ENCODE results near the gene IMP3. TPM values are rescaled to one million over a fixed set of nuclear protein-coding genes. Genes with fewer than 3 reads are reported as not detected.

IMP3 gene
- total RNA-seq, 1 experiment from 2014 or later = 79.9 TPM

DNA sequence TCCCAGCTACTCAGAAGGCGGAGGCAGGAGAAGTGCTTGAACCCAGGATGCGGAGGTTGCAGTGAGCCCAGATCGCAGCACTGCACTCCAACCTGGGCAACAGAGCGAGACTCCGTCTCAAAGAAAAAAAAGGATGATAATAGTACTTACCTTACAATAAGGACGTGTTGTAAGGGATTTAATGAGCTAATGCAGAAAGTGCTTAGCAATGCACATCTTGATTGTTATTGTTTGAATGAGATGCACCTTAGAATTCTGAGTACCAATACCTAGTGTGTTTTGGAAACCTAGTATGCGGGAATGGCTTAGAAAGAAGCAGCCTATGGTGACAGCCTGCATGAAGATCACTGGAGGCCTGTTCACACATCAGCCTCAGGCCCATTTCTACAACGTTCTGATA is 34.0 kb downstream of the IMP3 start:
- CTCF ChIA-PET = no interaction called here
- no peak for ATAC-seq
- RAD21 ChIA-PET (ENCODE audit: low non-redundant PET in 1 of 2, low total read pairs in 2 of 2, uncharacterized antibody in 2 of 2, unreplicated experiment in 2 of 2) = no interaction called here

DNA sequence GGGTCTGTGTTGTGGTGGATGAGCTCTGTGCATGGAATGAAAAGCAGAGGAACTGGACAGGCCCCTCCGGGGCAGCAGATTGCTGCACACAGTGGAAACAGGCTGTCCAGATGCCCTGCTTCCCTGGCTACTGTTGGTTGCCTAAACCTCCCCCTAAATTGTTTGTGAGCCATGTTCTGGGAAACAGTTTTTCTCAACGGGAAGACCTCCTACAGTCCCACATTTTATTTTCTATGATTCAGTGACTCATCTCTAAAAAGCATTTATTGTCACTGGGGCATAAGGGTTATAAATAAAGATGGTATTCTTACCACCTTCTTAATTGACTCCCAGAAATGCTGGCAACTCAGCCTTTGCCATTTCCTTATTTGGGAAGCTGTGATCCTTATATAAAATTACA is 40.6 kb downstream of the IMP3 start:
- Histone ChIP-seq H3K9me3 (ENCODE audit: control insufficient read depth in 1 of 2, insufficient read depth in 1 of 2, low read depth in 1 of 2, low read length in 2 of 2) (no peaks in the 10 kb centered on the region), H3K4me3 (replicated peaks in 1 of 2; ENCODE audit: low read depth in 1 of 2, low read length in 2 of 2) (no peak overlapping the region), H3K4me1 (ENCODE audit: control insufficient read depth in 1 of 2, insufficient read depth in 2 of 2, low read length in 2 of 2) (no peaks in the 10 kb centered on the region), H4K20me1 (ENCODE audit: insufficient read depth) (no peaks in the 10 kb centered on the region), H3K27ac (ENCODE audit: low read depth, low read length) (no peak overlapping the region), H3K9ac (ENCODE audit: low read length) (no peak overlapping the region), H3K36me3 (ENCODE audit: control insufficient read depth in 1 of 2, insufficient read depth in 2 of 2, low read length in 2 of 2) (peaks cover 0 to 15% of the 10 kb centered on the region in 2 experiments; a peak in 2 of 4 replicates), H3K4me2 (ENCODE audit: low read length) (no peak overlapping the region), H3K9me2 (ENCODE audit: insufficient read depth) (no peaks in the 10 kb centered on the region), H2AFZ (ENCODE audit: low read depth, low read length, poor library complexity, severe bottlenecking) (no peak overlapping the region), H3K27me3 (ENCODE audit: insufficient read depth, low read length) (no peaks in the 10 kb centered on the region), H3K79me2 (ENCODE audit: insufficient read depth, low read length) (no peaks in the 10 kb centered on the region)
- DNase-seq (ENCODE audit: low read depth, low spot score) (no peak), ATAC-seq (no peak)
- BruUV-seq (replicated peaks) = no TSS peak
- intact Hi-C loops (cut with micrococcal nuclease) = no loop called here
- ChIA-PET RAD21 (ENCODE audit: low non-redundant PET in 1 of 2, low total read pairs in 2 of 2, uncharacterized antibody in 2 of 2, unreplicated experiment in 2 of 2) (no interaction called here), CTCF (no interaction called here), POLR2A (no interaction called here)
- TF ChIP-seq TCF7L2 (IDR thresholded peaks at IDR 0.05; ENCODE audit: borderline replicate concordance, extremely low read depth, insufficient read depth, insufficient read length) = no peak
- no peak for TF ChIP-seq SP1 (IDR thresholded peaks at IDR 0.05; ENCODE audit: low read depth)
- no peak for TF ChIP-seq ZFX (IDR thresholded peaks at IDR 0.05)
- no peak for TF ChIP-seq SIN3A (IDR thresholded peaks at IDR 0.05; ENCODE audit: low read depth)
- no peak for TF ChIP-seq JUND (IDR thresholded peaks at IDR 0.05)
- TF ChIP-seq RAD21 (IDR thresholded peaks at IDR 0.05; ENCODE audit: low read depth) = no peak
- TF ChIP-seq FOSL1 (IDR thresholded peaks at IDR 0.05; ENCODE audit: low read depth) = no peak
- no peak for TF ChIP-seq EZH2 (IDR thresholded peaks at IDR 0.05)
- no peak for TF ChIP-seq POLR2AphosphoS5 (IDR thresholded peaks at IDR 0.05; ENCODE audit: low read depth, low read length)
- no peak for TF ChIP-seq SRF (IDR thresholded peaks at IDR 0.05; ENCODE audit: low read depth)
- TF ChIP-seq ATF3 (IDR thresholded peaks at IDR 0.05) = no peak
- TF ChIP-seq, protein P1, sequence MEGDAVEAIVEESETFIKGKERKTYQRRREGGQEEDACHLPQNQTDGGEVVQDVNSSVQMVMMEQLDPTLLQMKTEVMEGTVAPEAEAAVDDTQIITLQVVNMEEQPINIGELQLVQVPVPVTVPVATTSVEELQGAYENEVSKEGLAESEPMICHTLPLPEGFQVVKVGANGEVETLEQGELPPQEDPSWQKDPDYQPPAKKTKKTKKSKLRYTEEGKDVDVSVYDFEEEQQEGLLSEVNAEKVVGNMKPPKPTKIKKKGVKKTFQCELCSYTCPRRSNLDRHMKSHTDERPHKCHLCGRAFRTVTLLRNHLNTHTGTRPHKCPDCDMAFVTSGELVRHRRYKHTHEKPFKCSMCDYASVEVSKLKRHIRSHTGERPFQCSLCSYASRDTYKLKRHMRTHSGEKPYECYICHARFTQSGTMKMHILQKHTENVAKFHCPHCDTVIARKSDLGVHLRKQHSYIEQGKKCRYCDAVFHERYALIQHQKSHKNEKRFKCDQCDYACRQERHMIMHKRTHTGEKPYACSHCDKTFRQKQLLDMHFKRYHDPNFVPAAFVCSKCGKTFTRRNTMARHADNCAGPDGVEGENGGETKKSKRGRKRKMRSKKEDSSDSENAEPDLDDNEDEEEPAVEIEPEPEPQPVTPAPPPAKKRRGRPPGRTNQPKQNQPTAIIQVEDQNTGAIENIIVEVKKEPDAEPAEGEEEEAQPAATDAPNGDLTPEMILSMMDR (IDR thresholded peaks at IDR 0.05 in 2 of 3, conservative IDR thresholded peaks at IDR 0.05 in 1 of 3; ENCODE audit: borderline replicate concordance in 1 of 3, insufficient read depth in 1 of 3, low read depth in 2 of 3, low read length in 2 of 3) = no peak
- TF ChIP-seq EZH2phosphoT487 (IDR thresholded peaks at IDR 0.05; ENCODE audit: borderline replicate concordance) = no peak
- TF ChIP-seq, protein P2, sequence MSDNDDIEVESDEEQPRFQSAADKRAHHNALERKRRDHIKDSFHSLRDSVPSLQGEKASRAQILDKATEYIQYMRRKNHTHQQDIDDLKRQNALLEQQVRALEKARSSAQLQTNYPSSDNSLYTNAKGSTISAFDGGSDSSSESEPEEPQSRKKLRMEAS (IDR thresholded peaks at IDR 0.05) = no peak

More for the DNA sequence above, 34.0 kb downstream of the IMP3 start:
- no peak overlapping the region for H3K27ac ChIP-seq (ENCODE audit: low read depth, low read length)
- DNase-seq (ENCODE audit: low read depth, low spot score) = no peak
- no peak overlapping the region for H2AFZ ChIP-seq (ENCODE audit: low read depth, low read length, poor library complexity, severe bottlenecking)
- no TSS peak for BruUV-seq (replicated peaks)
- H3K9me2 ChIP-seq (ENCODE audit: insufficient read depth) = no peaks in the 10 kb centered on the region
- H3K4me1 ChIP-seq (ENCODE audit: control insufficient read depth in 1 of 2, insufficient read depth in 2 of 2, low read length in 2 of 2) = no peaks in the 10 kb centered on the region
- no peaks in the 10 kb centered on the region for H3K27me3 ChIP-seq (ENCODE audit: insufficient read depth, low read length)
- H3K9ac ChIP-seq (ENCODE audit: low read length) = no peak overlapping the region
- intact Hi-C loops (cut with micrococcal nuclease) = no loop called here
- POLR2A ChIA-PET = no interaction called here
- no peaks in the 10 kb centered on the region for H4K20me1 ChIP-seq (ENCODE audit: insufficient read depth)
- no peaks in the 10 kb centered on the region for H3K79me2 ChIP-seq (ENCODE audit: insufficient read depth, low read length)
- no peaks in the 10 kb centered on the region for H3K9me3 ChIP-seq (ENCODE audit: control insufficient read depth in 1 of 2, insufficient read depth in 1 of 2, low read depth in 1 of 2, low read length in 2 of 2)
- peaks cover 23 to 38% of the 10 kb centered on the region in 2 experiments for H3K36me3 ChIP-seq (ENCODE audit: control insufficient read depth in 1 of 2, insufficient read depth in 2 of 2, low read length in 2 of 2)
- TF ChIP-seq ZFX (IDR thresholded peaks at IDR 0.05) = no peak
- TF ChIP-seq EGR1 (IDR thresholded peaks at IDR 0.05; ENCODE audit: low read depth) = no peak
- TF ChIP-seq, protein P1 (IDR thresholded peaks at IDR 0.05 in 2 of 3, conservative IDR thresholded peaks at IDR 0.05 in 1 of 3; ENCODE audit: borderline replicate concordance in 1 of 3, insufficient read depth in 1 of 3, low read depth in 2 of 3, low read length in 2 of 3) = no peak
- no peak for TF ChIP-seq TCF7L2 (IDR thresholded peaks at IDR 0.05; ENCODE audit: borderline replicate concordance, extremely low read depth, insufficient read depth, insufficient read length)
- TF ChIP-seq ZNF274 (IDR thresholded peaks at IDR 0.05; ENCODE audit: low read depth, low read length) = no peak
- TF ChIP-seq SP1 (IDR thresholded peaks at IDR 0.05; ENCODE audit: low read depth) = no peak
- TF ChIP-seq SRF (IDR thresholded peaks at IDR 0.05; ENCODE audit: low read depth) = no peak
- no peak overlapping the region for H3K4me2 ChIP-seq (ENCODE audit: low read length)
- no peak overlapping the region for H3K4me3 ChIP-seq (replicated peaks in 1 of 2; ENCODE audit: low read depth in 1 of 2, low read length in 2 of 2)

Data from HCT116 (cell line).